DOHH2 (cell line): ENCODE measurements around the gene TCF25.
A peak's percentile ranks its signal among the peaks of the same experiment; 100 is the strongest.

Experiments used
- H3F3A ChIP-seq: fragments of 200-600 bp; sonication (generic), shearing (Covaris generic); 2 replicates; pipeline ENCODE4 v1.6.0; 2016; ENCODE audit warnings: antibody characterized with exemption, mild to moderate bottlenecking; ENCODE audit not compliant: control insufficient read depth, insufficient read depth
- H3K27ac ChIP-seq: fragments of 200-600 bp; sonication (generic); 2 replicates; pipeline ENCODE4 v1.5.1; 2014; ENCODE audit warnings: low read depth, mild to moderate bottlenecking, low read length, moderate library complexity
- H3K27me3 ChIP-seq: fragments of 200-600 bp; sonication (generic); 2 replicates; pipeline ENCODE4 v1.6.1; 2014; ENCODE audit warnings: mild to moderate bottlenecking, low read length, mixed read lengths; ENCODE audit not compliant: control insufficient read depth
- H3K36me3 ChIP-seq: fragments of 200-600 bp; sonication (generic); 2 replicates; pipeline ENCODE4 v1.6.1; 2014; ENCODE audit warnings: mild to moderate bottlenecking, low read length, moderate library complexity, mixed read lengths; ENCODE audit not compliant: control insufficient read depth
- H3K4me1 ChIP-seq: fragments of 200-600 bp; sonication (generic); 2 replicates; pipeline ENCODE4 v1.6.1; 2014; ENCODE audit warnings: mild to moderate bottlenecking, low read length, mixed read lengths; ENCODE audit not compliant: control insufficient read depth
- H3K4me2 ChIP-seq: fragments of 200-600 bp; sonication (generic); 2 replicates; pipeline ENCODE4 v1.6.0; 2014; ENCODE audit warnings: mild to moderate bottlenecking, low read length, moderate library complexity
- H3K4me3 ChIP-seq: fragments of 200-600 bp; sonication (generic); 2 replicates; pipeline ENCODE4 v1.5.1; 2014; ENCODE audit warnings: mild to moderate bottlenecking, low read length, mixed read lengths
- H3K79me2 ChIP-seq: fragments of 200-600 bp; sonication (generic); 2 replicates; pipeline ENCODE4 v1.6.1; 2014; ENCODE audit warnings: mild to moderate bottlenecking, low read length, mixed read lengths; ENCODE audit not compliant: control insufficient read depth
- H3K9me2 ChIP-seq: fragments of 200-600 bp; sonication (generic); replicated peaks from 2 replicates; pipeline ENCODE4 v1.6.1; 2014; ENCODE audit warnings: mild to moderate bottlenecking, low read length, mixed read lengths; ENCODE audit not compliant: control insufficient read depth
- H3K9me3 ChIP-seq: fragments of 200-600 bp; sonication (generic); 2 replicates; pipeline ENCODE4 v1.6.1; 2014; ENCODE audit warnings: antibody characterized with exemption, low read length, mixed read lengths; ENCODE audit not compliant: control insufficient read depth, insufficient read depth
- H4K20me1 ChIP-seq: fragments of 200-600 bp; sonication (generic); 2 replicates; pipeline ENCODE4 v1.6.0; 2014; ENCODE audit warnings: low read depth, mild to moderate bottlenecking, antibody characterized with exemption, low read length, moderate library complexity; ENCODE audit not compliant: control insufficient read depth, insufficient read depth
- CTCF ChIP-seq: fragments of 200-600 bp; sonication (generic); IDR thresholded peaks from one replicate; pipeline ENCODE4 v1.5.1; 2014; ENCODE audit warnings: antibody characterized with exemption, mild to moderate bottlenecking, low read depth, low read length; ENCODE audit not compliant: poor library complexity, severe bottlenecking
- EZH2phosphoT487 ChIP-seq: fragments of 200-600 bp; sonication (generic); IDR thresholded peaks from 2 replicates; pipeline ENCODE4 v1.6.1; 2017; ENCODE audit warnings: borderline replicate concordance, mild to moderate bottlenecking, antibody characterized with exemption, low read length, moderate library complexity, mixed read lengths

TCF25 gene

GRCh38 chr16:89827383-89828198 is 45.8 kb upstream of the TCF25 start:
- Histone ChIP-seq H3K9me2 (no peaks in the 10 kb centered on the region), H3K4me2 (peak overlapping the region; percentile 79), H3F3A (peaks cover 4% of the 10 kb centered on the region; the same call in 1 of the 2 replicates), H3K79me2 (no peaks in the 10 kb centered on the region), H3K9me3 (no peaks in the 10 kb centered on the region), H3K27ac (no peak overlapping the region), H3K27me3 (peaks cover 5% of the 10 kb centered on the region; the same call in 1 of the 2 replicates), H3K36me3 (no peaks in the 10 kb centered on the region), H3K4me1 (peaks cover 28% of the 10 kb centered on the region), H4K20me1 (peaks cover 12% of the 10 kb centered on the region; the same call in 1 of the 2 replicates), H3K4me3 (peak overlapping the region; percentile 69)
- TF ChIP-seq EZH2phosphoT487 (no peak), CTCF (no peak)

GRCh38 chr16:89828199-89828869 is 45.1 kb upstream of the TCF25 start, which contains the start of gene SPIRE2:
TSS of gene SPIRE2 (plus strand) at chr16:89828475. CDS start at chr16:89828551, 76 bp downstream.
- peak within 1 kb of the TSS; percentile 79 for H3K4me2 ChIP-seq
- no peaks in the 10 kb centered on the region for H3K9me3 ChIP-seq
- H3K4me1 ChIP-seq: peaks cover 25% of the 10 kb centered on the region
- no peaks in the 10 kb centered on the region for H3K79me2 ChIP-seq
- peaks cover 12% of the 10 kb centered on the region; the same call in 1 of the 2 replicates for H4K20me1 ChIP-seq
- H3K27me3 ChIP-seq: peaks cover 5% of the 10 kb centered on the region; the same call in 1 of the 2 replicates
- TF ChIP-seq CTCF (no peak), EZH2phosphoT487 (no peak)
- H3K36me3 ChIP-seq: no peaks in the 10 kb centered on the region
- H3K4me3 ChIP-seq: peak within 1 kb of the TSS; percentile 69
- peaks cover 4% of the 10 kb centered on the region; the same call in 1 of the 2 replicates for H3F3A ChIP-seq
- no peak within 1 kb of the TSS for H3K27ac ChIP-seq
- no peaks in the 10 kb centered on the region for H3K9me2 ChIP-seq

- Histone ChIP-seq H3K9me3 (no peaks in the 10 kb centered on the region), H3K79me2 (no peaks in the 10 kb centered on the region), H3K4me1 (peaks cover 25% of the 10 kb centered on the region), H3K9me2 (no peaks in the 10 kb centered on the region), H3K4me2 (peak overlapping the region; percentile 56), H3K36me3 (no peaks in the 10 kb centered on the region), H3K4me3 (peak overlapping the region; percentile 43), H3K27me3 (peaks cover 5% of the 10 kb centered on the region; the same call in 1 of the 2 replicates), H3K27ac (no peak overlapping the region), H4K20me1 (peaks cover 12% of the 10 kb centered on the region; the same call in 1 of the 2 replicates), H3F3A (peaks cover 4% of the 10 kb centered on the region; the same call in 1 of the 2 replicates)
- no peak for TF ChIP-seq EZH2phosphoT487
Observed at GRCh38 chr16:89828870-89829629, 44.3 kb upstream of the TCF25 start.
